C4-2B (cell line): ENCODE results near the gene OR4D1.

ENCODE experiments used
- CTCF ChIP-seq: fragments of 450-650 bp; conservative IDR thresholded peaks from 2 replicates; pipeline ENCODE4 v1.5.1; 2017; ENCODE audit warnings: mild to moderate bottlenecking
- ZFX ChIP-seq: fragments of 450-650 bp; IDR thresholded peaks from 2 replicates; pipeline ENCODE4 v1.6.1; 2017

- TF ChIP-seq CTCF (no peak), ZFX (no peak)
Observed at GRCh38 chr17:58170622-58171021, 22.4 kb downstream of the OR4D1 start.
